ENCODE data around the gene DCAF16. TPM values are rescaled to one million over a fixed set of nuclear protein-coding genes. Genes with fewer than 3 reads are reported as not detected.

DCAF16 gene
- total RNA-seq, 1 donor from 2014 or later, result 15.4 TPM

Other genes with a start within 250 kb of the DCAF16 start
- 92.7 and 125 TPM in 2 replicates for gene LAP3, start 233.6 kb downstream of the DCAF16 start, total RNA-seq
- gene MED28, start 196.1 kb downstream of the DCAF16 start, total RNA-seq, result 15.8 and 27.3 TPM in 2 replicates
- under 0.01 TPM in 1 of 2 replicates, not detected in the other for gene FAM184B, start 29.1 kb downstream of the DCAF16 start, total RNA-seq
- gene NCAPG, start 222 bp upstream of the DCAF16 start, total RNA-seq, result 8.9 and 29.3 TPM in 2 replicates
- gene LCORL, start 211.0 kb upstream of the DCAF16 start, total RNA-seq, result 11.0 and 15.0 TPM in 2 replicates

All from dermis microvascular lymphatic vessel endothelial cell (primary cell).